GM18909 (cell line): ENCODE data around the gene TMEM163.
A peak's percentile ranks its signal among the peaks of the same experiment; 100 is the strongest.
"Not testable (repeated sequence)": the region's sequence is repeated elsewhere in the genome, so short reads cannot be mapped to it uniquely, and the experiment has no call there.

ENCODE experiments used
- ATAC-seq: cut with Tn5 transposase; IDR thresholded peaks from one replicate; pipeline ENCODE4 v1.9.1; 2021; ENCODE audit warnings: mild to moderate bottlenecking; ENCODE audit not compliant: unreplicated experiment, poor library complexity

The TMEM163 gene

GRCh38 chr2:134623796-134624195, 95.0 kb downstream of the TMEM163 start:
- ATAC-seq = peak; percentile 95

DNA sequence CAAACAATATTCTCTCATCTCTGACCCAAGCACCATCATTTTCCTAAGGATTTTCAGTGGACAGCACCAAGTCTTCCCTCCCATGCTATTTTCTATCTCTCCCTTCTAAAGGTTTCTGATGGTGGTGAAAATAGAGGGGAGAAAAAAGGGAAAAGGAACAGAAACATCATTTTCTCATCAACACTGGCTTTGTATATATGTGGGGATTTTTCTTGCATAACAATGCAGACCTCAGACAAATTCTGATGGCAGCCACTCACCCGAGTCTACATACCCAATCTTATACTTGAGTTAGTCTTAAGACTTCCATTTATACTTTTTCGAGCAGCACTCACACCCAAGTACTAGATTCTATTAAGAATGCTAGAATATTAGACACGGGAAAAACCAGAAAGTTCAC, 95.8 kb downstream of the TMEM163 start:
- no peak for ATAC-seq

DNA sequence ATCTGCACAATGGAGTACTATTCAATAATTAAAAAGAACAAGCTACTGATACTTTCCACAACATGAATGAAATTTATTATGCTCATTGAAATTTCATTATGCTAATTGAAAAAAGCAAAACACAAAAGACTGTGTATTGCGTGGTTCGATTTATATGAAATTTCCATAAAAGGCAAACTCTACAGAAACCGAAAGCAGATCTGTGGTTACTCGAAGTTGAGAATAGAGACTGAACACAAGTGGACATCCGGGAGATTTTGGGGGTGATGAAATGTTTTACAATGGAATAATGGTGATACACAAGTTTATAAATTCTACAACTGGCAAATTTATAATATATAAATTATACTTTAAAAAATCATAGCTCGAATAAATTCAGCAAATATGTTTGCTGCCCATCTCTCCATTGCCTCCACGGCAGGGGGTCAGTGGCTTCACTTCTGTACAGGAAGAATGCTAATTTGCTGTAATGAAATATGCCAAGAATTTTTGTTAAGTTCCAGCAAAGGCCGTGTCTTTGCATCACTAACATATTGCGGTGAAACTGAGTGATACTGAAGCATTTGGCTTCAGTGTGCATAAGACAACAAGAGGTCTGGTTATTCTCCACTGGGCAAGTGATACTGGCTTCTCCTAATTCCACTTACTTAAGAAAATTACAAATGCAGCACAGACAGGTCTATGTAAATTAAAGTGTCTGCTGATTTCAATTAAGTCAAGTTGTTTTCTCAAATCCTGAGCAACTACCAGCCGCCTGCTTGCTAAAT, 96.7 kb downstream of the TMEM163 start:
- no peak for ATAC-seq

DNA sequence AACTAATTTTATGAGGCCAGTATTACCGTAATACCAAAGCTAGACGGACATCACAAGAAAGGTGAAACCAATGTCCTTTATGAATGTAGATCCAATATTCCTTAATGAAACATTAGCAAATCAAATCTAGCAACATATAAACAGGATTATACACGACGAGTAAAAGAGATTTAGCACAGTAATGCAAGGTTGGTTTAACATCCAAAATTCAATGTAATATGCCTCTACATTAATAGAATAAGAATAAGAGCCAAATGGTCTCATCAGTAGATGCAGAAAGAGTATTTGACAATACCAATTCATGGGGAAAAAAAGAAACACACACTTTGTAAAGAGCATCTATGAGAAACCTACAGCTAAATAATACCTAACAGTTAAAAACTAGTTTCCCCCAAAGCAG, 99.5 kb downstream of the TMEM163 start:
- ATAC-seq = no peak

GRCh38 chr2:134615480-134615879, 103.3 kb downstream of the TMEM163 start:
- ATAC-seq = not testable (repeated sequence)

- ATAC-seq = no peak
Observed at GRCh38 chr2:134611316-134611715, 107.5 kb downstream of the TMEM163 start.

- ATAC-seq = no peak
Observed at GRCh38 chr2:134610871-134611270, 107.9 kb downstream of the TMEM163 start.

DNA sequence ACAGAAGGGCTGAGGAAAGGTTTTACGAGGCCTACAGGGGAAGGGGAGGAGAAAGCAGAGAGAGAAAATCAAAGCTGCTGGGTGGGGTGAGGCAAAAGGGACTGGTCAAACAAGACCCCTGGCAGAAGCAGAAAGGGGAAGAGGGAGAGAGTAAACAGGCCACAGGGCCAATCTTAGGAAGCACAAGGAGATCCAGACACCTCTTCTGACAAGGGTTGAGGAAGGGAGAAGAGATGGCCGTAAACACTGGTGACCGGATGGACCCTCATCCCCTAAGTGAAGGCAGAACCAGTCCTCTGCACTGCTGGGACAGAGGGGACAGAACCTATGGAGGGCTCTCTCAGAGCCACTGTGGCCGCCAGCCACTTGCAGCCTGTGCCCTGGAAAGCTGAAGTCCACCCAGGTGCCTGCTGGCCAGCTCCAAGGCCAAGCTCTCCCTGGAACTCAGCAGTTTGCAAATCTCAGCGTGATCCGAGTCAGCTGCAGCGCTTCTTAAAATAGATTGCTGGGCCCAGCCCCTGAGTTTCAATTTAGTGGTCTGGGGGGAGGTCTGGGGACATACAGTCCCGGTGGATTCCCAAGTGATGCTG, 108.8 kb downstream of the TMEM163 start:
- no peak for ATAC-seq

DNA sequence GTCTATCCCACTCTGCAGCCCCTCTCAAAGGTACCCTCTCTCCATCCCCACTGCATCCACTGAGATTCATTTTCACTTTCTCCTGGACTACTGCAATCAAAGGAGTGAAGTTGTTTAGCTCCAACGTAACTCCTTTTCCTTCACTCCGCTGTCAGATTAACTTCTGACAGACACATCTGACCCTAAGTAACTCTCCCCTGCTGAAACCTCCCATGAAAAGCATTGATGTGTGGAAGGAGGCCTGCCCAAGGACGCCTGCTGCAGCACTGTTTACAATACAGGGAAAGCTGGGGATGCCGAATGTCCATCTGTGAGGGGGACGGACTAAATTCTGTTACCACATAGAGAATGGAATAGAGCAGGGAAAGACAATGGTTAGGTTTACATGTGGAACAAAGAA, 114.8 kb downstream of the TMEM163 start:
- ATAC-seq = no peak

GRCh38 chr2:134602666-134603065, 116.1 kb downstream of the TMEM163 start:
- ATAC-seq = no peak

GRCh38 chr2:134601264-134601663, 117.5 kb downstream of the TMEM163 start:
- ATAC-seq = no peak

DNA sequence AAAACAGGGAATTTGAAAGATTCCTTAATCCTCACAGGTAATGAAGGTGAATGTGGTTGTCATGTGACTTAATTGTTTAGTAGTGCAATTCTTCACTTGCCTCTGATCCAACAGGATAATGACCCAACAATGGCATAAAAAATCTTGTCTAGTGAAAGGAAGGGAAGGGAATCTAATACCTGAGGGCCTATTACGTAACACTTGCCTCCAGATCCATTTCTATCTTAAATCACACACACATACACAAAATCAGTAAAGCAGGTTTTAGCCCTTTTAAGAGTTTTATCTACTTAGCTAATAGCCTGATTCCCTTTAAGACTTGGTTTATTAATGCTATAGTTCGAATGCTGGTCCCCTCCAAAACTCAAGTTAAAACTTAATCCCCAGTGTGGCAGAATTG, 118.6 kb downstream of the TMEM163 start:
- ATAC-seq = no peak

DNA sequence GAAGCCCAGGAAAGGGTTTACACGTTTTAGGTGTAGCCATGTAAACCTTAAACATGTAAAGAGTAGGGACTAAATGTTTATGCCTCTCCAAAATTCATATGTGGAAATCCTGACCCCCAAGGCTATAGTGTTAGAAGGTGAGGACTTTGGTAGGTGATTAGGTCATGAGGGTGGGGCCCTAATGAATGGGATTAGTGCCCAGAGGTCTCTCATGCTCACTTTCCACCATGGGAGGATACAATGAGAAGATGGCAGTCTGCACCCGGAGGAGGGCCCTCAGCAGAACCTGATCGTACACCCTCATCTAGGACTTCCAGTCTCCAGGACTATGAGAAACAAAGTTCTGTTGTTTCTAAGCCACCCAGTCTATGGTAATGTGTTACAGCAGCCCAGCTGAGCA, 119.6 kb downstream of the TMEM163 start:
- no peak for ATAC-seq

- ATAC-seq = no peak
Observed at GRCh38 chr2:134594399-134594798, 124.4 kb downstream of the TMEM163 start.

- no peak for ATAC-seq
Observed at GRCh38 chr2:134593519-134593918, 125.3 kb downstream of the TMEM163 start.

DNA sequence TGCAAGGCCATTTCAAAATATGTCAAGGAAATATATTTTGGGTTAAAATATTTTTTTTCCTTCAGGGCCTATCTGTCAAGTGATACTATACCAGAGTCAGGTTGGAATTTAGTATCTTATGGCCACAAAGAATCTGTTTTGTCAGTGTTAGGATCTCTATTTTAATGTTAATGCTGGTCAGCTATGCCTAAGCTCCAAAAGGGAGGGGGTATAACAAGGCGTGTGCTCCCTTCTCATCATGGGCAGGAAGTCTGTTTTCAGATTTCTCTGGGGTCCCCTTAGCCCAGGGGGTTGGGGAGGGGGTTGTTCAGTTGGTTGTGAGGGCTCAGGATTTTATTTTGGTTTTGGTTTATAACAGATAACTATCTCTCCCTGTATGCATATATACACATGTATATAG, 126.4 kb downstream of the TMEM163 start:
- ATAC-seq = no peak

DNA sequence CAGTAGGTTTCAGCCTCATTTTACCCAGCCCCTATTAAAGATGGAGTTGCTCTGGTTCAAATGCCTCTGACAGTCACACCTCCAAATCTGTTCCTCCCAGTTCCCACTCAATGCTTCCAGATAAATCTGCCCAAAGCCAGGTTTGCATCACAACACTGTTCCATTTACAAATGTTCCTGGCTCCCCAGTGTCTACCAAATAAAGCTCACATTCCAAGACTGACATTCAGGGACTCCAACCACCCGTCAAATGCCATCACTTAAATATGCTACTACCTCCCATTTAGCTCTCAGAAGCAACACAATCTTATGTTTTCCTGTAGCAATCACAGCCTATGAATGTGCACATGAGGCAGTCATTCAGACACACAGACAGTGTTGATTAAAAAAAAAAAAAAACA, 127.3 kb downstream of the TMEM163 start:
- ATAC-seq = no peak

- ATAC-seq = no peak
Observed at GRCh38 chr2:134590679-134591078, 128.1 kb downstream of the TMEM163 start.

- not testable (repeated sequence) for ATAC-seq
Observed at GRCh38 chr2:134589171-134590083, 129.4 kb downstream of the TMEM163 start.

DNA sequence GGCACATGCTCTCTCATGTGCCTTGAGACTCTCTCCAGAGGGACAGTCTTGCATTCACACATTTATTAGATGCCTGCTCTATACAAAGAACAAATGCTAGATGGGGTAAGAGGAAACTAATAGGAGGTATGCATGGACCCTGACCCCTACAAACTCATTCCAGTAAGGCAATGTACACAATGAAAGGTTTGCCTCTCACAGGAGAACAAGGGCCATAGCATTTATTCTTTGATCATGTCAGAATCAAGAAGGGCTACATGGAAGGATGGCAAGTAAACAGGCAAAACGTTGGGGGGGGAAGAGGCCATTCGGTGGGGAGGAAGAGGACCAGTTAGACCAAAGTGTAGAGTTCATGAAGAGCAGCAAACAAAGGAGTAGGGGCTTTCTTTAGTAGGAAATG, 130.2 kb downstream of the TMEM163 start:
- ATAC-seq = no peak

- no peak for ATAC-seq
Observed at GRCh38 chr2:134586326-134586965, 132.4 kb downstream of the TMEM163 start.
